Small intestine (tissue), 7 donors: ENCODE results near the gene FOXB1. TPM values are rescaled to one million over a fixed set of nuclear protein-coding genes. Genes with fewer than 3 reads are reported as not detected.

ENCODE experiments used
- DNase-seq, 2 donors: peaks; one replicate each; pipeline versions ENCODE4 v3.0.0 to v3.0.0-alpha.2; 2013
- FAIRE-seq: peaks from 2 replicates; lab custom pipeline; 2012; peaks lifted over from hg19 to GRCh38; lab: Jason Lieb, UNC
- H3K27ac ChIP-seq, 3 donors: one replicate each; pipeline ENCODE4 v1.5.1; 2013; ENCODE audit warnings: low read length in 2 of 3, mild to moderate bottlenecking in 2 of 3, control low read depth in 1 of 3, inconsistent platforms in 1 of 3, low read depth in 1 of 3, moderate library complexity in 1 of 3
- H3K27me3 ChIP-seq, 3 donors: one replicate each; pipeline ENCODE4 v1.6.1; 2013; ENCODE audit warnings: low read length in 3 of 3, inconsistent platforms in 1 of 3; ENCODE audit not compliant: control insufficient read depth in 3 of 3, insufficient read depth in 3 of 3
- H3K36me3 ChIP-seq, 3 donors: one replicate each; pipeline ENCODE4 v1.6.1; 2013; ENCODE audit warnings: low read length in 3 of 3, inconsistent platforms in 1 of 3, low read depth in 1 of 3, mild to moderate bottlenecking in 1 of 3, moderate library complexity in 1 of 3; ENCODE audit not compliant: control insufficient read depth in 3 of 3, insufficient read depth in 2 of 3
- H3K4me1 ChIP-seq, 3 donors: one replicate each; pipeline ENCODE4 v1.6.1; 2013; ENCODE audit warnings: low read length in 2 of 3, inconsistent platforms in 1 of 3, low read depth in 1 of 3, mild to moderate bottlenecking in 1 of 3, moderate library complexity in 1 of 3; ENCODE audit not compliant: control insufficient read depth in 3 of 3, insufficient read depth in 2 of 3
- H3K4me3 ChIP-seq, 3 donors: one replicate each; pipeline ENCODE4 v1.5.1; 2013; ENCODE audit warnings: low read length in 3 of 3, control low read depth in 1 of 3, inconsistent platforms in 1 of 3, low read depth in 1 of 3, mild to moderate bottlenecking in 1 of 3, moderate library complexity in 1 of 3
- H3K9me3 ChIP-seq, 2 donors: one replicate each; pipeline ENCODE4 v1.6.1; 2013; ENCODE audit warnings: low read depth in 1 of 2, low read length in 1 of 2; ENCODE audit not compliant: control insufficient read depth in 2 of 2, insufficient read depth in 1 of 2
- WGBS, 3 donors: extraction: QIAGEN DNeasy Blood & Tissue Kit; methylation state at CpG; one replicate each; pipeline ENCODE4 v1.1.7; 2013; 5-methylcytosine and 5-hydroxymethylcytosine counted together
- polyA plus RNA-seq, 4 donors: library from polyadenylated mRNA; stranded (reverse) in 3 of 4; unstranded in 1 of 4; fragments of 200-250 nt in 3 of 4; fragments of 120-200 nt in 1 of 4; gene quantifications; one replicate each; pipeline versions ENCODE4 v1.2.1 to v1.2.3, GENCODE V29; 2013
- donor health status: healthy with polysubstance abuse.
- donor health status: control.
- donor health status: control.
- donor health status: Bipolar disorder and iron deficiency.
- donor health status: healthy.

The FOXB1 gene
- polyA plus RNA-seq, 4 donors, result 0.01 TPM; not detected in 3

- H3K4me3 ChIP-seq, result no peak overlapping the region
- no peaks in the 10 kb centered on the region for H3K9me3 ChIP-seq
- 14 to 26% (median 24%) methylated on average over 24 of the region's 24 CpGs for WGBS, 3 donors
- H3K4me1 ChIP-seq, result peaks cover 0 to 5% (median 0%) of the 10 kb centered on the region in 3 donors
- H3K36me3 ChIP-seq, result no peaks in the 10 kb centered on the region
- H3K27me3 ChIP-seq, result peaks cover 22 to 97% (median 51%) of the 10 kb centered on the region in 3 donors
- DNase-seq (no peak), FAIRE-seq (no peak)
- no peak overlapping the region for H3K27ac ChIP-seq
Measured at GRCh38 chr15:59995568-59996297, 8.4 kb upstream of the FOXB1 start.

- Histone ChIP-seq H3K9me3 (no peaks in the 10 kb centered on the region), H3K4me3 (peak overlapping the region in 1 of 3 donors; percentile 18), H3K36me3 (no peaks in the 10 kb centered on the region), H3K4me1 (peaks cover 0 to 5% (median 0%) of the 10 kb centered on the region in 3 donors), H3K27ac (no peak overlapping the region), H3K27me3 (peaks cover 26 to 97% (median 57%) of the 10 kb centered on the region in 3 donors)
- FAIRE-seq, result no peak
- 3 to 5% (median 4%) methylated on average over 27 of the region's 27 CpGs for WGBS, 3 donors
- DNase-seq, result peak; percentile 19 to 60
Measured at GRCh38 chr15:59996298-59997041, 7.6 kb upstream of the FOXB1 start.

GRCh38 chr15:59997070-59997701, 6.9 kb upstream of the FOXB1 start:
- Histone ChIP-seq H3K4me3 (peak overlapping the region in 1 of 3 donors; percentile 18), H3K27ac (no peak overlapping the region), H3K9me3 (no peaks in the 10 kb centered on the region), H3K36me3 (no peaks in the 10 kb centered on the region), H3K4me1 (peaks cover 0 to 5% (median 0%) of the 10 kb centered on the region in 3 donors), H3K27me3 (peaks cover 28 to 99% (median 63%) of the 10 kb centered on the region in 3 donors)
- 1 to 2% (median 2%) methylated on average over 33 to 36 of the region's 36 CpGs for WGBS, 3 donors
- FAIRE-seq (no peak), DNase-seq (no peak)

- Histone ChIP-seq H3K4me3 (no peak overlapping the region), H3K9me3 (no peaks in the 10 kb centered on the region), H3K27ac (no peak overlapping the region), H3K4me1 (peaks cover 0 to 5% (median 0%) of the 10 kb centered on the region in 3 donors), H3K27me3 (peaks cover 26 to 100% (median 65%) of the 10 kb centered on the region in 3 donors), H3K36me3 (no peaks in the 10 kb centered on the region)
- FAIRE-seq, result no peak
- DNase-seq, result no peak
- 8 to 14% (median 10%) methylated on average over 8 of the region's 8 CpGs for WGBS, 3 donors
Measured at GRCh38 chr15:59998305-59998949, 5.7 kb upstream of the FOXB1 start.

GRCh38 chr15:59998950-59999611, 5.0 kb upstream of the FOXB1 start:
- no peak for FAIRE-seq
- no peak for DNase-seq
- no peak overlapping the region for H3K27ac ChIP-seq
- H3K27me3 ChIP-seq, result peaks cover 27 to 100% (median 67%) of the 10 kb centered on the region in 3 donors
- 8 to 9% (median 8%) methylated on average over 6 of the region's 6 CpGs for WGBS, 3 donors
- H3K4me1 ChIP-seq, result peaks cover 0 to 5% (median 4%) of the 10 kb centered on the region in 3 donors
- no peaks in the 10 kb centered on the region for H3K9me3 ChIP-seq
- H3K36me3 ChIP-seq, result no peaks in the 10 kb centered on the region
- H3K4me3 ChIP-seq, result no peak overlapping the region

- FAIRE-seq, result no peak
- H3K36me3 ChIP-seq, result no peaks in the 10 kb centered on the region
- DNase-seq, result no peak
- H3K4me1 ChIP-seq, result peaks cover 0 to 7% (median 5%) of the 10 kb centered on the region in 3 donors
- H3K27ac ChIP-seq, result no peak overlapping the region
- no peak overlapping the region for H3K4me3 ChIP-seq
- 4 to 5% (median 4%) methylated on average over 27 to 28 of the region's 28 CpGs for WGBS, 3 donors
- peaks cover 28 to 99% (median 70%) of the 10 kb centered on the region in 3 donors for H3K27me3 ChIP-seq
- H3K9me3 ChIP-seq, result no peaks in the 10 kb centered on the region
Measured at GRCh38 chr15:59999612-60000112, 4.4 kb upstream of the FOXB1 start.

- Histone ChIP-seq H3K9me3 (no peaks in the 10 kb centered on the region), H3K36me3 (no peaks in the 10 kb centered on the region), H3K27me3 (peaks cover 22 to 99% (median 69%) of the 10 kb centered on the region in 3 donors), H3K27ac (no peak overlapping the region), H3K4me1 (peaks cover 0 to 8% (median 5%) of the 10 kb centered on the region in 3 donors), H3K4me3 (no peak overlapping the region)
- FAIRE-seq (no peak), DNase-seq (no peak)
- WGBS, 3 donors, result 2 to 5% (median 4%) methylated on average over 32 to 33 of the region's 33 CpGs
Measured at GRCh38 chr15:60000113-60000823, 3.8 kb upstream of the FOXB1 start.
